ENCODE measurements around the gene HP1BP3. TPM values are rescaled to one million over a fixed set of nuclear protein-coding genes. Genes with fewer than 3 reads are reported as not detected.

The HP1BP3 gene
- total RNA-seq, 1 experiment from 2014 or later = 263 TPM

DNA sequence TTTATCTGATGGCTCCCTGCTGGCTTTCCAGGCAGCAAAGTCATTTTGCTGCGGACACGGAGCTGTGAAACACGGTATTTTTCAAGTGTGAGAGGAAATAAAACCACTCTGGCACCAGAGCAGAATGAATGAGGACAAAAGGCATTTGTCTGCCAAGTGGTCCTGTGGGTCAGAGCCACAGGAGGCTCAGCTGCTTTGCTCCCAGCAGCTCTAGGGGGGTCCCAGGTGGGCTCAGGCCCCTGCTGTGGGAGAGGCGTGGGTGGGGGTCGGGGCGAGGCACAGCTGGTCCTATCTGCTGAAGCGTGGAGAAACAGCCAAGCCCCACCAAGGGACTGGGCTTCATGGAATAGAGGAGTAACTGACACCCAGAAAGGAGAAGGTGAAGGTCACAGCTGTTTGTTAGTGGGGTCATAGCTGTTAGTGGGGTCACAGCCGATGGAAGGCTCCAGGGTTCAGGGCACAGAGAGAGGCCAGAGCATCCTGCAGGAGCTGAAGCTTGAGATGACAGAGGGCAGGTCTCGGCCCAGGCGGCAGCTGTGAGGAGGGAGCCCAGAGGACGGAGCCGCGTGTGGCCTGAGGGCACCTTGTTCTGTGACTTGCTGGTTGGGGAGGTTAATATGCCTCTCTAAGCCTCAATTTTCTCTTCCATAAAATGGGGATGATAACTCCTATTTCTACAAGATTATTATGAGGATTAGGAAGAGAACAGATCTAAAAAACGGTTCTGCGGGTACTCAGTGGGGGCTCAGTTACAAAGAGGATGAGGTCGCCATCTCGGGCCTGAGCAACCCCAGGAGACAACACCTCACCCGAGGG is 76.4 kb downstream of the HP1BP3 start:
- TF ChIP-seq, protein P1, sequence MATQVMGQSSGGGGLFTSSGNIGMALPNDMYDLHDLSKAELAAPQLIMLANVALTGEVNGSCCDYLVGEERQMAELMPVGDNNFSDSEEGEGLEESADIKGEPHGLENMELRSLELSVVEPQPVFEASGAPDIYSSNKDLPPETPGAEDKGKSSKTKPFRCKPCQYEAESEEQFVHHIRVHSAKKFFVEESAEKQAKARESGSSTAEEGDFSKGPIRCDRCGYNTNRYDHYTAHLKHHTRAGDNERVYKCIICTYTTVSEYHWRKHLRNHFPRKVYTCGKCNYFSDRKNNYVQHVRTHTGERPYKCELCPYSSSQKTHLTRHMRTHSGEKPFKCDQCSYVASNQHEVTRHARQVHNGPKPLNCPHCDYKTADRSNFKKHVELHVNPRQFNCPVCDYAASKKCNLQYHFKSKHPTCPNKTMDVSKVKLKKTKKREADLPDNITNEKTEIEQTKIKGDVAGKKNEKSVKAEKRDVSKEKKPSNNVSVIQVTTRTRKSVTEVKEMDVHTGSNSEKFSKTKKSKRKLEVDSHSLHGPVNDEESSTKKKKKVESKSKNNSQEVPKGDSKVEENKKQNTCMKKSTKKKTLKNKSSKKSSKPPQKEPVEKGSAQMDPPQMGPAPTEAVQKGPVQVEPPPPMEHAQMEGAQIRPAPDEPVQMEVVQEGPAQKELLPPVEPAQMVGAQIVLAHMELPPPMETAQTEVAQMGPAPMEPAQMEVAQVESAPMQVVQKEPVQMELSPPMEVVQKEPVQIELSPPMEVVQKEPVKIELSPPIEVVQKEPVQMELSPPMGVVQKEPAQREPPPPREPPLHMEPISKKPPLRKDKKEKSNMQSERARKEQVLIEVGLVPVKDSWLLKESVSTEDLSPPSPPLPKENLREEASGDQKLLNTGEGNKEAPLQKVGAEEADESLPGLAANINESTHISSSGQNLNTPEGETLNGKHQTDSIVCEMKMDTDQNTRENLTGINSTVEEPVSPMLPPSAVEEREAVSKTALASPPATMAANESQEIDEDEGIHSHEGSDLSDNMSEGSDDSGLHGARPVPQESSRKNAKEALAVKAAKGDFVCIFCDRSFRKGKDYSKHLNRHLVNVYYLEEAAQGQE (IDR thresholded peaks at IDR 0.05; ENCODE audit: insufficient read depth in 1 of 2, low read depth in 2 of 2, low read length in 1 of 2) = no peak
- no peak for TF ChIP-seq TCF7L2 (IDR thresholded peaks at IDR 0.05; ENCODE audit: low read depth, low read length)
- TF ChIP-seq, protein P2, sequence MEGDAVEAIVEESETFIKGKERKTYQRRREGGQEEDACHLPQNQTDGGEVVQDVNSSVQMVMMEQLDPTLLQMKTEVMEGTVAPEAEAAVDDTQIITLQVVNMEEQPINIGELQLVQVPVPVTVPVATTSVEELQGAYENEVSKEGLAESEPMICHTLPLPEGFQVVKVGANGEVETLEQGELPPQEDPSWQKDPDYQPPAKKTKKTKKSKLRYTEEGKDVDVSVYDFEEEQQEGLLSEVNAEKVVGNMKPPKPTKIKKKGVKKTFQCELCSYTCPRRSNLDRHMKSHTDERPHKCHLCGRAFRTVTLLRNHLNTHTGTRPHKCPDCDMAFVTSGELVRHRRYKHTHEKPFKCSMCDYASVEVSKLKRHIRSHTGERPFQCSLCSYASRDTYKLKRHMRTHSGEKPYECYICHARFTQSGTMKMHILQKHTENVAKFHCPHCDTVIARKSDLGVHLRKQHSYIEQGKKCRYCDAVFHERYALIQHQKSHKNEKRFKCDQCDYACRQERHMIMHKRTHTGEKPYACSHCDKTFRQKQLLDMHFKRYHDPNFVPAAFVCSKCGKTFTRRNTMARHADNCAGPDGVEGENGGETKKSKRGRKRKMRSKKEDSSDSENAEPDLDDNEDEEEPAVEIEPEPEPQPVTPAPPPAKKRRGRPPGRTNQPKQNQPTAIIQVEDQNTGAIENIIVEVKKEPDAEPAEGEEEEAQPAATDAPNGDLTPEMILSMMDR (IDR thresholded peaks at IDR 0.05) = no peak
- TF ChIP-seq POLR2AphosphoS5 (IDR thresholded peaks at IDR 0.05; ENCODE audit: low read depth, low read length) = no peak
- TF ChIP-seq SIN3A (IDR thresholded peaks at IDR 0.05; ENCODE audit: borderline replicate concordance, insufficient read depth, low read depth, low read length) = no peak
- CTCF ChIA-PET = no interaction called here

DNA sequence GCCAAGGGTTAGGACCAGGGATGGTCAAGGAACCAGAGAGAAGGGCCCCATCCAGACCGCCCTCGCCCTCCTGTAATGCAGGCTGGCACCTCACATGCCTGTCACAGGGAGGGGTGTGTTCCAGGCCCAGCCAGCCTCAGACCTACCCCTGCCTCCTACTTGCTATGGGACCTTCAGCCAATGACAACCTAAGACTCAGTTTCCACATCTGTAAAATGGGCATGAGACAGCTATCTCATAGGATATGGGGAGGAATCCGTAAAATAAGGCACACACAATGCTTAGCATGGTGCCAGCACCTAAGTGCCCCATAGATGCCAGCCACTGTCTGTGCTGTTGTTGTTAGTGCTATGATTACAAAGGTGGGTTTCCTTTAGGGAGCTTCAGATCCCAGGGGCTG is 77.2 kb downstream of the HP1BP3 start:
- Histone ChIP-seq H3K36me3 (ENCODE audit: control insufficient read depth, insufficient read depth, low read length) (no peaks in the 10 kb centered on the region), H3K4me1 (ENCODE audit: control insufficient read depth, insufficient read depth, low read length) (peaks cover 10% of the 10 kb centered on the region), H3K9me3 (ENCODE audit: control insufficient read depth, insufficient read depth, low read depth, low read length) (no peaks in the 10 kb centered on the region), H3K27me3 (ENCODE audit: control insufficient read depth, insufficient read depth, low read length) (no peaks in the 10 kb centered on the region), H3K4me3 (ENCODE audit: low read depth in 2 of 2, low read length in 2 of 2) (no peak overlapping the region), H3K27ac (ENCODE audit: low read length) (no peak overlapping the region)
- TF ChIP-seq, protein P1 (IDR thresholded peaks at IDR 0.05; ENCODE audit: insufficient read depth in 1 of 2, low read depth in 2 of 2, low read length in 1 of 2) = no peak
- TF ChIP-seq POLR2AphosphoS5 (IDR thresholded peaks at IDR 0.05; ENCODE audit: low read depth, low read length) (no peak), SIN3A (IDR thresholded peaks at IDR 0.05; ENCODE audit: borderline replicate concordance, insufficient read depth, low read depth, low read length) (no peak), TCF7L2 (IDR thresholded peaks at IDR 0.05; ENCODE audit: low read depth, low read length) (no peak)
- TF ChIP-seq, protein P2 (IDR thresholded peaks at IDR 0.05) = no peak
- DNase-seq (ENCODE audit: low read depth, low spot score) (no peak), ATAC-seq (peak; percentile 23; the same call in 1 of the 2 replicates)
- CTCF ChIA-PET = no interaction called here
- POLR2A ChIA-PET = no interaction called here
- in situ Hi-C loops (cut with HindIII; ENCODE audit: low pct_unique_long_range_greater_than_20kb, low sequenced_read_pairs) (no loop called here), intact Hi-C loops (cut with micrococcal nuclease; ENCODE audit: unreplicated experiment) (no loop called here)
- no TSS peak for BruUV-seq (replicated peaks)

More for the DNA sequence above, 76.4 kb downstream of the HP1BP3 start:
- POLR2A ChIA-PET = no interaction called here
- Histone ChIP-seq H3K4me1 (ENCODE audit: control insufficient read depth, insufficient read depth, low read length) (peaks cover 10% of the 10 kb centered on the region), H3K9me3 (ENCODE audit: control insufficient read depth, insufficient read depth, low read depth, low read length) (no peaks in the 10 kb centered on the region), H3K27me3 (ENCODE audit: control insufficient read depth, insufficient read depth, low read length) (no peaks in the 10 kb centered on the region), H3K27ac (ENCODE audit: low read length) (no peak overlapping the region), H3K4me3 (ENCODE audit: low read depth in 2 of 2, low read length in 2 of 2) (no peak overlapping the region), H3K36me3 (ENCODE audit: control insufficient read depth, insufficient read depth, low read length) (no peaks in the 10 kb centered on the region)
- in situ Hi-C loops (cut with HindIII; ENCODE audit: low pct_unique_long_range_greater_than_20kb, low sequenced_read_pairs) (no loop called here), intact Hi-C loops (cut with micrococcal nuclease; ENCODE audit: unreplicated experiment) (no loop called here)
- BruUV-seq (replicated peaks) = no TSS peak
- DNase-seq (ENCODE audit: low read depth, low spot score) (no peak), ATAC-seq (no peak)

Data from Panc1 (cell line).